IPS-11a (cell line): ENCODE measurements around the gene ARHGAP24.
"Not testable (repeated sequence)": the region's sequence is repeated elsewhere in the genome, so short reads cannot be mapped to it uniquely, and the experiment has no call there.

Experiments used
- H3K4me3 ChIP-seq: one replicate; pipeline ENCODE4 v1.5.1; 2013; ENCODE audit warnings: low read depth, low read length, control low read depth

ARHGAP24 gene

GRCh38 chr4:85798012-85798770 lies 323.2 kb downstream of the ARHGAP24 start:
- H3K4me3 ChIP-seq = no peak overlapping the region

- H3K4me3 ChIP-seq = no peak overlapping the region
Observed at GRCh38 chr4:85803856-85804255, 328.9 kb downstream of the ARHGAP24 start.

GRCh38 chr4:85805891-85806290 lies 330.9 kb downstream of the ARHGAP24 start:
- H3K4me3 ChIP-seq = no peak overlapping the region

GRCh38 chr4:85806334-85806733 lies 331.4 kb downstream of the ARHGAP24 start:
- H3K4me3 ChIP-seq = no peak overlapping the region

GRCh38 chr4:85807247-85807950 lies 332.4 kb downstream of the ARHGAP24 start:
- H3K4me3 ChIP-seq = no peak overlapping the region

- H3K4me3 ChIP-seq = no peak overlapping the region
Observed at GRCh38 chr4:85808104-85808503, 333.2 kb downstream of the ARHGAP24 start.

GRCh38 chr4:85808864-85809263 lies 333.9 kb downstream of the ARHGAP24 start:
- H3K4me3 ChIP-seq = no peak overlapping the region

- no peak overlapping the region for H3K4me3 ChIP-seq
Observed at GRCh38 chr4:85812776-85813175, 337.8 kb downstream of the ARHGAP24 start.

GRCh38 chr4:85815796-85816459 lies 341.0 kb downstream of the ARHGAP24 start:
- no peak overlapping the region for H3K4me3 ChIP-seq

- H3K4me3 ChIP-seq = no peak overlapping the region
Observed at GRCh38 chr4:85818700-85819099, 343.8 kb downstream of the ARHGAP24 start.

- not testable (repeated sequence) for H3K4me3 ChIP-seq
Observed at GRCh38 chr4:85820101-85820500, 345.2 kb downstream of the ARHGAP24 start.

- no peak overlapping the region for H3K4me3 ChIP-seq
Observed at GRCh38 chr4:85821688-85822455, 346.9 kb downstream of the ARHGAP24 start.

GRCh38 chr4:85823295-85823694 lies 348.3 kb downstream of the ARHGAP24 start:
- no peak overlapping the region for H3K4me3 ChIP-seq

- H3K4me3 ChIP-seq = no peak overlapping the region
Observed at GRCh38 chr4:85824166-85824945, 349.4 kb downstream of the ARHGAP24 start.

GRCh38 chr4:85826060-85826678 lies 351.2 kb downstream of the ARHGAP24 start:
- no peak overlapping the region for H3K4me3 ChIP-seq

- H3K4me3 ChIP-seq = no peak overlapping the region
Observed at GRCh38 chr4:85828027-85828890, 353.3 kb downstream of the ARHGAP24 start.

- no peak overlapping the region for H3K4me3 ChIP-seq
Observed at GRCh38 chr4:85829276-85830051, 354.5 kb downstream of the ARHGAP24 start.

GRCh38 chr4:85831647-85832046 lies 356.7 kb downstream of the ARHGAP24 start:
- H3K4me3 ChIP-seq = no peak overlapping the region
